Right cardiac atrium (tissue), 5 donors: Measurements from ENCODE around the gene SEPTIN1. TPM values are rescaled to one million over a fixed set of nuclear protein-coding genes. Genes with fewer than 3 reads are reported as not detected.
"Not testable (repeated sequence)": the region's sequence is repeated elsewhere in the genome, so short reads cannot be mapped to it uniquely, and the experiment has no call there.

Source experiments
- ATAC-seq, 2 donors: fragments of 200-7000 bp; cut with Tn5 transposase; one replicate each; pipeline versions ENCODE4 v1.8.0 to v1.9.1; 2020; ENCODE audit warnings: moderate library complexity in 2 of 2, mild to moderate bottlenecking in 1 of 2
- DNase-seq, 3 donors: peaks; one replicate each; pipeline ENCODE4 v3.0.0-alpha.2; 2020
- H3K27ac ChIP-seq: one replicate; pipeline ENCODE4 v1.5.1; 2013; ENCODE audit warnings: mild to moderate bottlenecking, low read length, control low read depth, moderate library complexity
- H3K27me3 ChIP-seq: one replicate; pipeline ENCODE4 v1.6.1; 2013; ENCODE audit not compliant: control insufficient read depth, insufficient read depth
- H3K4me1 ChIP-seq: one replicate; pipeline ENCODE4 v1.6.1; 2013; ENCODE audit warnings: low read length; ENCODE audit not compliant: control insufficient read depth, insufficient read depth
- H3K4me3 ChIP-seq: one replicate; pipeline ENCODE4 v1.5.1; 2013; ENCODE audit warnings: low read length, control low read depth
- H3K9me3 ChIP-seq: one replicate; pipeline ENCODE4 v1.6.1; 2013; ENCODE audit warnings: low read length; ENCODE audit not compliant: control insufficient read depth
- WGBS: extraction: QIAGEN DNeasy Blood & Tissue Kit; methylation state at CpG from one replicate; pipeline ENCODE4 v1.1.7; 2013; 5-methylcytosine and 5-hydroxymethylcytosine counted together
- intact Hi-C, 4 donors: fragments of 100-400 bp; cut with DNase I; formaldehyde crosslinking; loops; one replicate each; pipeline versions ENCODE4 v1.11.0 to v1.14.0; 2022 to 2023
- polyA plus RNA-seq: library from polyadenylated mRNA; stranded (reverse); fragments of 200-250 nt; gene quantifications from one replicate; pipeline ENCODE4 v1.2.3, GENCODE V29; 2013
- total RNA-seq, 4 donors: library from RNA; stranded (reverse); fragmentation: NEBNext Ultra II Directional; extraction: Animal tissue kit (Norgen Biotek cat#: 25700); gene quantifications; one replicate each; pipeline ENCODE4 v1.2.1, GENCODE V29; 2021
- donor health status: healthy with polysubstance abuse.
- donor health status: DM: no; HTN: yes; CAD: no.
- donor health status: DM: no; HTN: no; CAD: no.
- donor health status: DM: no; HTN: yes; CAD: no; lungs with severe emphysema.
- donor health status: DM: yes; HTN: yes; CAD: no.

Gene SEPTIN1
- total and polyA plus RNA-seq, 5 donors, result 1.1 to 3.6 (median 1.8) TPM

GRCh38 chr16:30346286-30346685, 36.1 kb downstream of the SEPTIN1 start:
- intact Hi-C loops, result no loop called here
- H3K27me3 ChIP-seq, result no peaks in the 10 kb centered on the region
- H3K4me1 ChIP-seq, result no peaks in the 10 kb centered on the region
- WGBS, result 94% methylated on average over 3 of the region's 3 CpGs
- H3K4me3 ChIP-seq, result no peak overlapping the region
- ATAC-seq (no peak), DNase-seq (no peak)
- H3K27ac ChIP-seq, result no peak overlapping the region
- no peaks in the 10 kb centered on the region for H3K9me3 ChIP-seq

- H3K9me3 ChIP-seq, DNase-seq, H3K4me1 ChIP-seq, H3K27ac ChIP-seq, H3K27me3 ChIP-seq, ATAC-seq, intact Hi-C loops, H3K4me3 ChIP-seq: not testable (repeated sequence)
- WGBS, result 94% methylated on average over 11 of the region's 11 CpGs
These were observed 38.9 kb downstream of the SEPTIN1 start for GRCh38 chr16:30343491-30343820.

- DNase-seq (peak in 1 of 3 donors; percentile 45), ATAC-seq (no peak)
- Histone ChIP-seq H3K4me3 (no peak overlapping the region), H3K4me1 (no peaks in the 10 kb centered on the region), H3K27me3 (no peaks in the 10 kb centered on the region), H3K9me3 (no peaks in the 10 kb centered on the region), H3K27ac (no peak overlapping the region)
- 91% methylated on average over 32 of the region's 32 CpGs for WGBS
- intact Hi-C loops, result no loop called here
These were observed 39.4 kb downstream of the SEPTIN1 start for GRCh38 chr16:30342751-30343490.

- 92% methylated on average over 8 of the region's 8 CpGs for WGBS
- ATAC-seq, result not testable (repeated sequence)
These were observed 40.4 kb downstream of the SEPTIN1 start for GRCh38 chr16:30341971-30342370.

GRCh38 chr16:30340621-30341020, 41.7 kb downstream of the SEPTIN1 start:
- DNase-seq (no peak), ATAC-seq (no peak)
- H3K9me3 ChIP-seq, result no peaks in the 10 kb centered on the region
- H3K4me1 ChIP-seq, result no peaks in the 10 kb centered on the region
- intact Hi-C loops, result no loop called here
- no peaks in the 10 kb centered on the region for H3K27me3 ChIP-seq
- no peak overlapping the region for H3K27ac ChIP-seq
- no peak overlapping the region for H3K4me3 ChIP-seq
- WGBS, result 87% methylated on average over 13 of the region's 13 CpGs

More at GRCh38 chr16:30341971-30342370, 40.4 kb downstream of the SEPTIN1 start:
- H3K27me3 ChIP-seq, H3K4me3 ChIP-seq, H3K9me3 ChIP-seq, H3K27ac ChIP-seq, intact Hi-C loops, H3K4me1 ChIP-seq, DNase-seq: not testable (repeated sequence)

GRCh38 chr16:30338715-30339114, 43.6 kb downstream of the SEPTIN1 start:
- 69% methylated on average over 4 of the region's 5 CpGs for WGBS
- H3K4me1 ChIP-seq, H3K27ac ChIP-seq, H3K27me3 ChIP-seq, ATAC-seq, intact Hi-C loops, H3K4me3 ChIP-seq, DNase-seq, H3K9me3 ChIP-seq: not testable (repeated sequence)

- H3K9me3 ChIP-seq, H3K27ac ChIP-seq, ATAC-seq, H3K4me1 ChIP-seq, H3K4me3 ChIP-seq, intact Hi-C loops, H3K27me3 ChIP-seq: not testable (repeated sequence)
- WGBS, result 97% methylated on average over 10 of the region's 10 CpGs
- DNase-seq, result peak in 1 of 3 donors; percentile 33
These were observed 44.4 kb downstream of the SEPTIN1 start for GRCh38 chr16:30337964-30338357.

- ATAC-seq, result peak; percentile 43 to 46
- Histone ChIP-seq H3K9me3 (no peaks in the 10 kb centered on the region), H3K27ac (peak overlapping the region; percentile 13), H3K4me1 (no peaks in the 10 kb centered on the region), H3K27me3 (no peaks in the 10 kb centered on the region), H3K4me3 (peak overlapping the region; percentile 32)
- peak in 2 of 3 donors; percentile 68 to 69 for DNase-seq
- WGBS, result 49% methylated on average over 17 of the region's 17 CpGs
- intact Hi-C loops, result no loop called here
These were observed 46.5 kb downstream of the SEPTIN1 start for GRCh38 chr16:30335598-30336474.

- under 1% methylated on average over 70 of the region's 70 CpGs for WGBS
- Histone ChIP-seq H3K27ac (peak overlapping the region; percentile 93), H3K4me3 (peak overlapping the region; percentile 60)
- H3K9me3 ChIP-seq, H3K4me1 ChIP-seq, H3K27me3 ChIP-seq, intact Hi-C loops: not testable (repeated sequence)
- ATAC-seq (peak; percentile 96), DNase-seq (peak; percentile 90 to 97 (median 95))
These were observed 47.2 kb downstream of the SEPTIN1 start for GRCh38 chr16:30335028-30335597.

- Histone ChIP-seq H3K27ac (peak overlapping the region; percentile 93), H3K4me3 (peak overlapping the region; percentile 60)
- H3K4me1 ChIP-seq, H3K27me3 ChIP-seq, intact Hi-C loops, H3K9me3 ChIP-seq: not testable (repeated sequence)
- under 1% methylated on average over 24 of the region's 33 CpGs for WGBS
- peak; percentile 88 to 94 (median 94) for DNase-seq
- ATAC-seq, result peak; percentile 98
These were observed 47.8 kb downstream of the SEPTIN1 start for GRCh38 chr16:30334473-30334989.
